ENCODE results near the gene AFTPH.

GRCh38 chr2:64639691-64640090 lies 115.6 kb downstream of the AFTPH start:
- TF ChIP-seq TAF1 (IDR thresholded peaks at IDR 0.05; ENCODE audit: low read depth, low read length): no peak
- TF ChIP-seq POLR2AphosphoS5 (IDR thresholded peaks at IDR 0.05; ENCODE audit: low read depth, low read length): no peak
- TF ChIP-seq POLR2A (IDR thresholded peaks at IDR 0.05; ENCODE audit: low read depth, low read length): no peak
- no peak for TF ChIP-seq POU2F2 (IDR thresholded peaks at IDR 0.05; ENCODE audit: low read depth, low read length)

Data from GM12891 (cell line).